Sigmoid colon (tissue), 7 donors: ENCODE results near the gene TPSD1. TPM values are rescaled to one million over a fixed set of nuclear protein-coding genes. Genes with fewer than 3 reads are reported as not detected.

Source experiments
- DNase-seq: peaks from one replicate; pipeline ENCODE4 v3.0.0-alpha.2; 2019
- H3K27ac ChIP-seq, 4 donors: fragments of 200-600 bp; sonication (generic); one replicate each; pipeline ENCODE4 v1.5.1; 2016 to 2019; ENCODE audit warnings: mild to moderate bottlenecking in 1 of 4
- H3K27me3 ChIP-seq, 3 donors: fragments of 200-600 bp; sonication (generic); one replicate each; pipeline ENCODE4 v1.5.1; 2019; ENCODE audit warnings: mild to moderate bottlenecking in 1 of 3
- H3K36me3 ChIP-seq, 4 donors: fragments of 200-600 bp; sonication (generic); one replicate each; pipeline ENCODE4 v1.5.1; 2016 to 2019
- H3K4me1 ChIP-seq, 4 donors: fragments of 200-600 bp; sonication (generic); one replicate each; pipeline ENCODE4 v1.5.1; 2017 to 2019
- H3K4me3 ChIP-seq, 4 donors: fragments of 200-600 bp; sonication (generic); one replicate each; pipeline ENCODE4 v1.5.1; 2017 to 2019; ENCODE audit warnings: mild to moderate bottlenecking in 2 of 4, moderate library complexity in 1 of 4
- H3K9me3 ChIP-seq, 4 donors: fragments of 200-600 bp in 3 of 4; sonication (generic) in 3 of 4; one replicate each; pipeline versions ENCODE4 v1.5.1 to v1.6.1; 2013 to 2019
- EP300 ChIP-seq, 4 donors: sonication (generic); formaldehyde crosslinking; IDR thresholded peaks; one replicate each; pipeline ENCODE4 v1.6.1; 2017; ENCODE audit warnings: antibody characterized with exemption in 4 of 4
- POLR2A ChIP-seq, 2 donors: fragments of 450-650 bp; IDR thresholded peaks; one replicate each; pipeline ENCODE4 v1.6.1; 2016; ENCODE audit warnings: antibody characterized with exemption in 2 of 2, mild to moderate bottlenecking in 2 of 2, moderate library complexity in 2 of 2
- POLR2AphosphoS5 ChIP-seq, 4 donors: sonication (generic); formaldehyde crosslinking; IDR thresholded peaks; one replicate each; pipeline ENCODE4 v1.6.1; 2017; ENCODE audit warnings: antibody characterized with exemption in 4 of 4
- WGBS, 2 donors: extraction: QIAGEN DNeasy Blood & Tissue Kit; methylation state at CpG; one replicate each; pipeline ENCODE4 v1.1.7; 2013; 5-methylcytosine and 5-hydroxymethylcytosine counted together
- intact Hi-C: fragments of 100-400 bp; cut with DNase I; formaldehyde crosslinking; loops from one replicate; pipeline ENCODE4 v1.15.1; 2023
- polyA plus RNA-seq, 3 donors: library from polyadenylated mRNA; stranded (reverse); fragments of 200-250 nt; gene quantifications; one replicate each; pipeline ENCODE4 v1.2.3, GENCODE V29; 2013
- total RNA-seq, 4 donors: library from RNA; depleted of rRNA; stranded (reverse); fragments of >200 nt; gene quantifications; one replicate each; pipeline ENCODE4 v1.1.0, GENCODE V29; 2016
- TF ChIP-seq, protein P1 (sequence below), 4 experiments: fragments of 450-650 bp in 3 of 4; fragments of 200-600 bp in 1 of 4; IDR thresholded peaks; one replicate each; pipeline ENCODE4 v1.5.1; 2016 to 2019; ENCODE audit warnings: antibody characterized with exemption in 4 of 4, mild to moderate bottlenecking in 3 of 4, moderate library complexity in 2 of 4
- donor health status: healthy with polysubstance abuse.
- donor health status: Bipolar disorder and iron deficiency.
- donor health status: healthy.

TPSD1 gene
- total and polyA plus RNA-seq, 7 donors = 0.71 to 5.3 (median 1.2) TPM; not detected in 4

DNA sequence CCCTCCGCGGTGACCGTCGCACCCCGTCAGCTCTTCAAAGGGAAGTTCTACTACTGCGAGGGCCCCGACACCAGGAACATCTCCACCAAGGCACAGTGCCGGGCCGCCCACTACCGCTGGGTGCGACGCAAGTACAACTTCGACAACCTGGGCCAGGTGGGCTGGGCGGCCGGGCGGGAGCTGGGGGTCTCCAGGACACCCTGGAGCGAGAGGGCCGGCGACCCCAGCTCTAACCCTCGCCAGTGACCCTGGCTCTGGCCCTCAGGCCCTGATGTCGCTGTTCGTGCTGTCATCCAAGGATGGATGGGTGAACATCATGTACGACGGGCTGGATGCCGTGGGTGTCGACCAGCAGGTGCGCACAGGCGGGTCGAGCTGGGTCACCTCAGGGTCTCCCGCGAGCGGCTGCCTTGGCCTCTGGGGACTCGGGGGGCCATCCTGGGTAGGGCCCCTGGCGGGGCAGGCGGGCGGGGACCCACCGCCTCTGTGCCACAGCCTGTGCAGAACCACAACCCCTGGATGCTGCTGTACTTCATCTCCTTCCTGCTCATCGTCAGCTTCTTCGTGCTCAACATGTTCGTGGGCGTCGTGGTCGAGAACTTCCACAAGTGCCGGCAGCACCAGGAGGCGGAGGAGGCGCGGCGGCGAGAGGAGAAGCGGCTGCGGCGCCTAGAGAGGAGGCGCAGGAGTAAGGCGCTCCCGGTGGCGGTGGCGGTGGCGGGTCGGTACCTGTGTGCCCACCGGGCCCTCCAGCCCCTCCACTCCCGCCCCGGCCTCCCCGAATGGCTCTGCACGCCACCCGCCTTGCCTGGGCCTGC lies 44.2 kb upstream of the TPSD1 start:
- no peak overlapping the region for H3K27ac ChIP-seq
- intact Hi-C loops = no loop called here
- H3K36me3 ChIP-seq = peaks cover 64 to 100% (median 99%) of the 10 kb centered on the region in 4 donors

DNA sequence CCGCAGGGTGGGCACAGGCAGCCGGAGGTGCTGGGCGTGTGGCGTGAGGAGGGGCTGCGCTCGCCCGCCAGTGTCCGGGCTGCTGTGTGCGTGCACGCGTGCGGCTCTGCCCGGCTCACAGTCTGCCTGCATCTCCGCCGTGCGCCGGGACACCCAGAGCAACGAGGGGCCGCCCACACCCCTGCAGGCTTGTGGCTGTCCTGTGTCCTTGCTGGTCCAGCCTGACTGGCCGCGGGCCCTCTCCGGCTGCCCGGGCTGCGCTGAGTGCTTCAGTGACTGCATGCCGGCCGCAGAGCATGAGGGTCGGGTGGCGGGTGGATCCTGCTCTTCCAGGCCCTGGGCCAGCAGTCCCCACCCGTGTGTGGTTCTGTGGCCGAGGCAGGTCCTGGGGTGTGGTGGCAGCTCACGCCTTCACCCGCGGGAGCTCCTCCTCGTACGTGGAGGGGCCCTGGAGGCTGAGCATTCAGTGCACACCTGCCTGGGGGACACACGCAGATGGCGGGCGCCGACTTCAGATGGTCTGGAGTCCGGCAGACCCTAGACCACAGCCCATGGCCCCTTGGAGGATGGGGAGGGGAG lies 43.2 kb upstream of the TPSD1 start:
- no peak for DNase-seq
- intact Hi-C loops = no loop called here
- TF ChIP-seq POLR2A (IDR thresholded peaks at IDR 0.05) (no peak), EP300 (IDR thresholded peaks at IDR 0.05) (no peak), POLR2AphosphoS5 (IDR thresholded peaks at IDR 0.05) (no peak)
- TF ChIP-seq, protein P1, sequence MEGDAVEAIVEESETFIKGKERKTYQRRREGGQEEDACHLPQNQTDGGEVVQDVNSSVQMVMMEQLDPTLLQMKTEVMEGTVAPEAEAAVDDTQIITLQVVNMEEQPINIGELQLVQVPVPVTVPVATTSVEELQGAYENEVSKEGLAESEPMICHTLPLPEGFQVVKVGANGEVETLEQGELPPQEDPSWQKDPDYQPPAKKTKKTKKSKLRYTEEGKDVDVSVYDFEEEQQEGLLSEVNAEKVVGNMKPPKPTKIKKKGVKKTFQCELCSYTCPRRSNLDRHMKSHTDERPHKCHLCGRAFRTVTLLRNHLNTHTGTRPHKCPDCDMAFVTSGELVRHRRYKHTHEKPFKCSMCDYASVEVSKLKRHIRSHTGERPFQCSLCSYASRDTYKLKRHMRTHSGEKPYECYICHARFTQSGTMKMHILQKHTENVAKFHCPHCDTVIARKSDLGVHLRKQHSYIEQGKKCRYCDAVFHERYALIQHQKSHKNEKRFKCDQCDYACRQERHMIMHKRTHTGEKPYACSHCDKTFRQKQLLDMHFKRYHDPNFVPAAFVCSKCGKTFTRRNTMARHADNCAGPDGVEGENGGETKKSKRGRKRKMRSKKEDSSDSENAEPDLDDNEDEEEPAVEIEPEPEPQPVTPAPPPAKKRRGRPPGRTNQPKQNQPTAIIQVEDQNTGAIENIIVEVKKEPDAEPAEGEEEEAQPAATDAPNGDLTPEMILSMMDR (IDR thresholded peaks at IDR 0.05) = no peak
- H3K4me3 ChIP-seq = no peak overlapping the region
- 83 to 90% methylated on average over 40 of the region's 40 CpGs for WGBS, 2 donors
- H3K9me3 ChIP-seq = no peaks in the 10 kb centered on the region
- H3K27me3 ChIP-seq = no peaks in the 10 kb centered on the region
- H3K36me3 ChIP-seq = peaks cover 69 to 100% (median 99%) of the 10 kb centered on the region in 4 donors
- no peaks in the 10 kb centered on the region for H3K4me1 ChIP-seq
- peak overlapping the region in 1 of 4 donors; percentile 4 for H3K27ac ChIP-seq

More for the DNA sequence above, 44.2 kb upstream of the TPSD1 start:
- DNase-seq = no peak
- no peaks in the 10 kb centered on the region for H3K9me3 ChIP-seq
- 90 to 91% methylated on average over 65 of the region's 65 CpGs for WGBS, 2 donors
- H3K4me1 ChIP-seq = no peaks in the 10 kb centered on the region
- TF ChIP-seq POLR2A (IDR thresholded peaks at IDR 0.05) (no peak), POLR2AphosphoS5 (IDR thresholded peaks at IDR 0.05) (no peak)
- TF ChIP-seq, protein P1 (IDR thresholded peaks at IDR 0.05) = no peak
- no peak overlapping the region for H3K4me3 ChIP-seq
- H3K27me3 ChIP-seq = no peaks in the 10 kb centered on the region

DNA sequence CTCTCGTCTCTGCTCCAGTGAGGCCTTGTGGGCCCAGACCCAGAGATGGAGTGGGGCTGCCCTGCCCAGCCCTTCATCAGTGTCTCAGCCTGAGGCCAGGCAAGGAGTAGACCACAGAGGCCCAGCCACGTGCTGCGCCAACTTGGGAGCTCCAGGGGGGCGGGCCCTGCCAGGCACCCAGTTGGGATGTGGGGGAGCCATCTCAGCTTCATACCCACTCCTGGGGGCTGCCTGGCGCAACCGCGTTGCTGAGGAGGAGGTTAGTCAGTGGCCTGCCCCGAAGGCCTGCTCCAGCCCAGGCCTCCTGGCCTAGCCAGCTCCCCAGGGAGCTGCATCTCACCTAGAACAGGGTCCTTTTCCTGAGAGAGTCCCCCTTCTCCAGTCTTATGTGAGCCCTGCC lies 42.6 kb upstream of the TPSD1 start:
- no peak for DNase-seq
- H3K36me3 ChIP-seq = peaks cover 75 to 100% (median 98%) of the 10 kb centered on the region in 4 donors
- WGBS, 2 donors = 78 to 80% methylated on average over 8 of the region's 8 CpGs
- H3K4me3 ChIP-seq = no peak overlapping the region
- H3K27me3 ChIP-seq = no peaks in the 10 kb centered on the region
- intact Hi-C loops = no loop called here
- no peaks in the 10 kb centered on the region for H3K4me1 ChIP-seq
- no peak overlapping the region for H3K27ac ChIP-seq
- no peaks in the 10 kb centered on the region for H3K9me3 ChIP-seq
- TF ChIP-seq EP300 (IDR thresholded peaks at IDR 0.05) (no peak), POLR2A (IDR thresholded peaks at IDR 0.05) (no peak), POLR2AphosphoS5 (IDR thresholded peaks at IDR 0.05) (no peak)
- TF ChIP-seq, protein P1 (IDR thresholded peaks at IDR 0.05) = no peak

DNA sequence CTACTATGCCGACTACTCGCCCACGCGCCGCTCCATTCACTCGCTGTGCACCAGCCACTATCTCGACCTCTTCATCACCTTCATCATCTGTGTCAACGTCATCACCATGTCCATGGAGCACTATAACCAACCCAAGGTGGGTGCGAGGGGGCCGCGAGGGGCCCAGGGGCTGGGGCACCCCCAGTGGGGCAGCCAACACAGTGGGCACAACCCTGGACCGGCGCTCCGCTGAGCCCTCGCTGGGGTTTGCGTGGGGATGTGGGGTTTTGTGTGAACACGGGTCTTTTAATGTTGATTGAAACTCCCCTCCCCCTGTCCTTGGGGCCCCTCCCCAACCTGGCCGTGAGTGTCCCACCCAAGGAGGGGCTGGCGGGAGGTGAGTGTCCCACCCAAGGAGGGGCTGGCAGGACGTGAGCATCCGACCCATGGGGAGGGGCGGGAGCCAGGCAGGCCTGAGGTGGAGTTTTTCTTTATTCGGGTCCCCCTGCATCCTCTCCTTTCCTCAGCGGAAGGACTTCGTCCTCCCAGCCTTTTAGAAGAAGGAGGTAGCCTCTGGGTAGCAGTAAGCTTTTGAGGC lies 42.0 kb upstream of the TPSD1 start:
- 75 to 83% methylated on average over 25 of the region's 25 CpGs for WGBS, 2 donors
- peaks cover 71 to 100% (median 96%) of the 10 kb centered on the region in 4 donors for H3K36me3 ChIP-seq
- no peaks in the 10 kb centered on the region for H3K9me3 ChIP-seq
- DNase-seq = no peak
- intact Hi-C loops = no loop called here
- H3K27me3 ChIP-seq = no peaks in the 10 kb centered on the region
- TF ChIP-seq POLR2A (IDR thresholded peaks at IDR 0.05) (no peak), POLR2AphosphoS5 (IDR thresholded peaks at IDR 0.05) (no peak), EP300 (IDR thresholded peaks at IDR 0.05) (no peak)
- TF ChIP-seq, protein P1 (IDR thresholded peaks at IDR 0.05) = no peak
- H3K27ac ChIP-seq = peak overlapping the region in 1 of 4 donors; percentile 5
- H3K4me1 ChIP-seq = no peaks in the 10 kb centered on the region
- H3K4me3 ChIP-seq = no peak overlapping the region
